OCI-LY1 (cell line): ENCODE measurements around the gene ATP5F1D.
A peak's percentile ranks its signal among the peaks of the same experiment; 100 is the strongest.
"Not testable (repeated sequence)": the region's sequence is repeated elsewhere in the genome, so short reads cannot be mapped to it uniquely, and the experiment has no call there.

ENCODE experiments used
- H2AFZ ChIP-seq: fragments of 200-600 bp; sonication (generic), shearing (Covaris generic); 2 replicates; pipeline ENCODE4 v1.6.0; 2014; ENCODE audit warnings: antibody characterized with exemption, mild to moderate bottlenecking, low read length
- H3F3A ChIP-seq: fragments of 200-600 bp; sonication (generic), shearing (Covaris generic); 2 replicates; pipeline ENCODE4 v1.6.0; 2014; ENCODE audit warnings: mild to moderate bottlenecking, antibody characterized with exemption, low read length, moderate library complexity; ENCODE audit not compliant: insufficient read depth
- H3K27ac ChIP-seq: fragments of 200-600 bp; sonication (generic); 2 replicates; pipeline ENCODE4 v1.5.1; 2014; ENCODE audit warnings: low read length, mixed run types, mild to moderate bottlenecking, low read depth; ENCODE audit not compliant: poor library complexity, severe bottlenecking
- H3K27me3 ChIP-seq: fragments of 200-600 bp; sonication (generic); 2 replicates; pipeline ENCODE4 v1.6.0; 2014; ENCODE audit warnings: antibody characterized with exemption, mild to moderate bottlenecking, low read length, moderate library complexity; ENCODE audit not compliant: insufficient read depth
- H3K36me3 ChIP-seq: fragments of 200-600 bp; sonication (generic); 2 replicates; pipeline ENCODE4 v1.6.1; 2014; ENCODE audit warnings: mild to moderate bottlenecking, antibody characterized with exemption, low read length, moderate library complexity, mixed read lengths; ENCODE audit not compliant: insufficient read depth
- H3K4me1 ChIP-seq: fragments of 200-600 bp; sonication (generic); 2 replicates; pipeline ENCODE4 v1.5.1; 2014; ENCODE audit warnings: mild to moderate bottlenecking, low read length, moderate library complexity; ENCODE audit not compliant: insufficient read depth, severe bottlenecking
- H3K4me2 ChIP-seq: fragments of 200-600 bp; sonication (generic), shearing (Covaris generic); 2 replicates; pipeline ENCODE4 v1.6.1; 2014; ENCODE audit warnings: low read length
- H3K4me3 ChIP-seq: fragments of 200-600 bp; sonication (generic); 2 replicates; pipeline ENCODE4 v1.5.1; 2014; ENCODE audit warnings: low read length, low read depth, mild to moderate bottlenecking, mixed read lengths; ENCODE audit not compliant: poor library complexity, severe bottlenecking
- H3K79me2 ChIP-seq: fragments of 200-600 bp; shearing (Covaris generic); 2 replicates; pipeline ENCODE4 v1.6.1; 2016; ENCODE audit warnings: mixed run types, low read length, mixed read lengths; ENCODE audit not compliant: insufficient read depth
- H3K9ac ChIP-seq: fragments of 200-600 bp; sonication (generic), shearing (Covaris generic); 2 replicates; pipeline ENCODE4 v1.6.1; 2014; ENCODE audit warnings: mild to moderate bottlenecking, low read length, mixed read lengths
- H3K9me2 ChIP-seq: fragments of 200-600 bp; sonication (generic), shearing (Covaris generic); 2 replicates; pipeline ENCODE4 v1.6.1; 2014; ENCODE audit warnings: low read depth, mild to moderate bottlenecking, low read length, mixed read lengths
- H3K9me3 ChIP-seq: fragments of 200-600 bp; shearing (Covaris generic); 2 replicates; pipeline ENCODE4 v1.6.1; 2014; ENCODE audit warnings: low read length, mixed read lengths
- H4K20me1 ChIP-seq: fragments of 200-600 bp; sonication (generic), shearing (Covaris generic); 2 replicates; pipeline ENCODE4 v1.6.0; 2016; ENCODE audit warnings: mild to moderate bottlenecking, low read length; ENCODE audit not compliant: insufficient read depth
- EZH2 ChIP-seq: fragments of 200-600 bp; sonication (generic), shearing (Covaris generic); IDR thresholded peaks from 2 replicates; pipeline ENCODE4 v1.8.0; 2017; ENCODE audit warnings: borderline replicate concordance, mixed run types, mild to moderate bottlenecking, antibody characterized with exemption, low read length, moderate library complexity, mixed read lengths
- TF ChIP-seq, protein P1 (sequence below): fragments of 200-600 bp; sonication (generic), shearing (Covaris generic); IDR thresholded peaks from 2 replicates; pipeline ENCODE4 v1.5.1; 2017; ENCODE audit warnings: mild to moderate bottlenecking, antibody characterized with exemption, low read length, moderate library complexity, mixed read lengths

The ATP5F1D gene

DNA sequence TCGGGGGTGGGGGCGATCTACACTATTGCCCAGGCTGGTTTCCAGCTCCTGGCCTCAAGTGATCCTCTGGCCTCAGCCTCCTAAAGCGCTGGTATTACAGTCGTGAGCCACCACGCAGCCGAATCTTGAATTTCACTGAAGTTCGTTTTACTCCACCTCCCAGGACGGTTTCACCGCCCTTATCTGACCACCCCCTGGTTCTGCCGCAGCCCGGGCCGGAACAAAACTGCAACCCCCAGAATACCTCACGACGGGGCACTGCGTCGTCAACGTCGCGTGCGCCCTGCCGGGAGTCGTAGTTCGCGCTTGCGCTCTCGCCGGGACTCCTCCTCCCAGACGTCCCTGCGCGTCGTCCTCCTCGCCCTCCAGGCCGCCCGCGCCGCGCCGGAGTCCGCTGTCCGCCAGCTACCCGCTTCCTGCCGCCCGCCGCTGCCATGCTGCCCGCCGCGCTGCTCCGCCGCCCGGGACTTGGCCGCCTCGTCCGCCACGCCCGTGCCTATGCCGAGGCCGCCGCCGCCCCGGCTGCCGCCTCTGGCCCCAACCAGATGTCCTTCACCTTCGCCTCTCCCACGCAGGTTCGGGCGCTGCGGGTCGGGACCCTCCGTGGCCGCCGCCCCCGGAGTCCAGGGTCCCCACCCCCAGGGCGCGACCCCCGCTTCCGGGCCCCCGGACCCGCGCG is at the start of gene ATP5F1D:
TSS of gene ATP5F1D (plus strand) at position 335 of the 679 bp plus-strand sequence. CDS start at position 435, 100 bp downstream.
- Histone ChIP-seq H3K36me3 (peaks cover 5% of the 10 kb centered on the region; the same call in 1 of the 2 replicates), H3K27ac (peak within 1 kb of the TSS; percentile 42), H3K79me2 (no peaks in the 10 kb centered on the region), H3K4me3 (peak within 1 kb of the TSS; percentile 95), H3K27me3 (no peaks in the 10 kb centered on the region), H3K4me1 (peaks cover 54% of the 10 kb centered on the region), H4K20me1 (no peaks in the 10 kb centered on the region), H3K4me2 (peak within 1 kb of the TSS; percentile 92), H2AFZ (no peak within 1 kb of the TSS), H3K9me3 (no peaks in the 10 kb centered on the region), H3F3A (peaks cover 5% of the 10 kb centered on the region; the same call in 1 of the 2 replicates), H3K9ac (peak within 1 kb of the TSS; percentile 93), H3K9me2 (no peaks in the 10 kb centered on the region)
- TF ChIP-seq EZH2: no peak
- TF ChIP-seq, protein P1, sequence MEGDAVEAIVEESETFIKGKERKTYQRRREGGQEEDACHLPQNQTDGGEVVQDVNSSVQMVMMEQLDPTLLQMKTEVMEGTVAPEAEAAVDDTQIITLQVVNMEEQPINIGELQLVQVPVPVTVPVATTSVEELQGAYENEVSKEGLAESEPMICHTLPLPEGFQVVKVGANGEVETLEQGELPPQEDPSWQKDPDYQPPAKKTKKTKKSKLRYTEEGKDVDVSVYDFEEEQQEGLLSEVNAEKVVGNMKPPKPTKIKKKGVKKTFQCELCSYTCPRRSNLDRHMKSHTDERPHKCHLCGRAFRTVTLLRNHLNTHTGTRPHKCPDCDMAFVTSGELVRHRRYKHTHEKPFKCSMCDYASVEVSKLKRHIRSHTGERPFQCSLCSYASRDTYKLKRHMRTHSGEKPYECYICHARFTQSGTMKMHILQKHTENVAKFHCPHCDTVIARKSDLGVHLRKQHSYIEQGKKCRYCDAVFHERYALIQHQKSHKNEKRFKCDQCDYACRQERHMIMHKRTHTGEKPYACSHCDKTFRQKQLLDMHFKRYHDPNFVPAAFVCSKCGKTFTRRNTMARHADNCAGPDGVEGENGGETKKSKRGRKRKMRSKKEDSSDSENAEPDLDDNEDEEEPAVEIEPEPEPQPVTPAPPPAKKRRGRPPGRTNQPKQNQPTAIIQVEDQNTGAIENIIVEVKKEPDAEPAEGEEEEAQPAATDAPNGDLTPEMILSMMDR: no peak

DNA sequence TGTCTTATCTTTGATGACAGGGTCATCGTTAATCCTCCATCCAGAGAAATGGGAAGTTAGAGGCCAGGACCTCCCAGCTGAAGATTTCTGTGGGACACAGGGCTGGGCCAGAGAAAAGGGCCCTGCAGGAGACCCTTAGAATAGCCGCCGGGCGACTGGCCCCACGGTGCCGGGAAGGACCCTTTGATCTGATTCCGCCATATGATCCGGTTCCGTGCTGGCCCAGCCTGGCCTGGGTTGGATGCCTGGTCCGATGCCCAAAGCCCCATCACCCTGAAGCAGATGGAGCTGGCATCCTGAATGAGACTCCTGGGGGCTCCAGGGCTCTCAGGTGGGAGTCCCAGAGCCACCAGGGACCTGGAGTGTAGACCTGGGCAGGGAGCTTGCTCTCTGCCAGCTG is 42.0 kb upstream of the ATP5F1D start:
- no peak overlapping the region for H3K27ac ChIP-seq
- no peaks in the 10 kb centered on the region for H3K9me3 ChIP-seq
- H3F3A ChIP-seq: no peaks in the 10 kb centered on the region; the same call in 1 of the 2 replicates
- H3K4me2 ChIP-seq: no peak overlapping the region
- no peaks in the 10 kb centered on the region for H4K20me1 ChIP-seq
- no peaks in the 10 kb centered on the region for H3K79me2 ChIP-seq
- H3K9ac ChIP-seq: no peak overlapping the region
- no peak for TF ChIP-seq EZH2
- TF ChIP-seq, protein P1: no peak
- no peaks in the 10 kb centered on the region for H3K36me3 ChIP-seq
- H3K27me3 ChIP-seq: 0 out of 2 replicates have a peak, but pooled peaks cover 3% of the 10 kb centered on the region
- peaks cover 14% of the 10 kb centered on the region for H3K4me1 ChIP-seq
- no peak overlapping the region for H3K4me3 ChIP-seq
- H3K9me2 ChIP-seq: no peaks in the 10 kb centered on the region
- no peak overlapping the region for H2AFZ ChIP-seq

DNA sequence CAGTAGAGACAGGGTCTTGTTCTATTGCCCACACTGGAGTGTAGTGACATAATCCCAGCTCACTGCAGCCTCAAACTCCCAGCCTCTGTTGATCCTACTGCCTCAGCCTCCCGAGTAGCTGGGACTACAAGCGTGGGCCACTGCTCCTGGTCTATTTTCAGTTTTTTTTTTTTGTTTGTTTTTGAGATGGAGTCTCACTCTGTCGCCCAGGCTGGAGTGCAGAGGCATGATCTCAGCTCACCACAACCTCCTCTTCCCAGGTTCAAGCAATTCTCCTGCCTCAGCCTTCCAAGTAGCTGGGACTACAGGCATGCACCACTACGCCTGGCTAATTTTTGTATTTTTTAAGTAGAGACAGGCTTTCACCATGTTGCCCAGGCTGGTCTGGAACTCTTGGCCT is 40.9 kb upstream of the ATP5F1D start:
- not testable (repeated sequence) for H3K27me3 ChIP-seq, H3K4me3 ChIP-seq, H2AFZ ChIP-seq, H3K9ac ChIP-seq, H3K4me2 ChIP-seq, H3K9me2 ChIP-seq, H3K36me3 ChIP-seq, H4K20me1 ChIP-seq, H3F3A ChIP-seq, H3K27ac ChIP-seq, H3K9me3 ChIP-seq, H3K79me2 ChIP-seq
- H3K4me1 ChIP-seq: peaks cover 21% of the 10 kb centered on the region
